ENCODE results near the gene SLC39A8. TPM values are rescaled to one million over a fixed set of nuclear protein-coding genes. Genes with fewer than 3 reads are reported as not detected.

The SLC39A8 gene
- total and polyA plus RNA-seq, 4 donors: 179 to 314 (median 235) TPM

DNA sequence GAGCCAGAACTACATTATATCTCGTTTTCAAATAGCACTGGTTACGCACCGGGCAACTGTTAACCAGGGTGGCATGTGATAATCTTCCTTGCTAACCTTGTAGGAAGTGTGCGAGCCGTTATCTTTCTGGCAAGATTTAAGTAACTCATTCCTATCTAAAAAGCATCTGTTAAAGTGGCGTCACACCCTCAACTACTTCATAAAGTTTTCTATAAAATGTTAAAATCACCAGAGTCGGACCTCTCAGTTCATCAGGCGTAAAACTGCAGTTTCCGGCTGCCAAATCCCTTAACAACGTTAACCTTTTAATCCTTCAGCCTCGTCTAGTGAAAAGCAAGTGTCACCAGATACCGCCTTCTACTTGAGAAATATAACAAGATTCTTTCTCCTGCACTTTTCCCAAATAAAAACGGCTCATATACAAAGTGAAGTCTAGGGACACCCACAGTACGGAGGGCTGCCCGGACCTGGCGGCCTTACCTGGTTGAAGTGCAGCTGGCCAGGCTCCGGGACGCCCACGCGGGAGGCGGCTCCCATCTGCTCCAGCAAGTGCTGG lies 1.2 kb downstream of the SLC39A8 start:
- ATAC-seq (ENCODE audit: insufficient read depth, low FRiP score) (no peak), DNase-seq (peak in 2 of 3 donors; percentile 13 to 24)
- TF ChIP-seq, protein P1, sequence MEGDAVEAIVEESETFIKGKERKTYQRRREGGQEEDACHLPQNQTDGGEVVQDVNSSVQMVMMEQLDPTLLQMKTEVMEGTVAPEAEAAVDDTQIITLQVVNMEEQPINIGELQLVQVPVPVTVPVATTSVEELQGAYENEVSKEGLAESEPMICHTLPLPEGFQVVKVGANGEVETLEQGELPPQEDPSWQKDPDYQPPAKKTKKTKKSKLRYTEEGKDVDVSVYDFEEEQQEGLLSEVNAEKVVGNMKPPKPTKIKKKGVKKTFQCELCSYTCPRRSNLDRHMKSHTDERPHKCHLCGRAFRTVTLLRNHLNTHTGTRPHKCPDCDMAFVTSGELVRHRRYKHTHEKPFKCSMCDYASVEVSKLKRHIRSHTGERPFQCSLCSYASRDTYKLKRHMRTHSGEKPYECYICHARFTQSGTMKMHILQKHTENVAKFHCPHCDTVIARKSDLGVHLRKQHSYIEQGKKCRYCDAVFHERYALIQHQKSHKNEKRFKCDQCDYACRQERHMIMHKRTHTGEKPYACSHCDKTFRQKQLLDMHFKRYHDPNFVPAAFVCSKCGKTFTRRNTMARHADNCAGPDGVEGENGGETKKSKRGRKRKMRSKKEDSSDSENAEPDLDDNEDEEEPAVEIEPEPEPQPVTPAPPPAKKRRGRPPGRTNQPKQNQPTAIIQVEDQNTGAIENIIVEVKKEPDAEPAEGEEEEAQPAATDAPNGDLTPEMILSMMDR (IDR thresholded peaks at IDR 0.05; ENCODE audit: control extremely low read depth, extremely low read depth): no peak
- WGBS, 2 donors: 3 to 4% methylated on average over 21 of the region's 21 CpGs
- H3K36me3 ChIP-seq (ENCODE audit: control insufficient read depth in 4 of 4, insufficient read depth in 4 of 4, low read length in 4 of 4): no peaks in the 10 kb centered on the region
- H3K9me3 ChIP-seq (ENCODE audit: control insufficient read depth in 4 of 4, insufficient read depth in 3 of 4, low read length in 3 of 4): no peaks in the 10 kb centered on the region
- H3K27ac ChIP-seq (ENCODE audit: low read depth in 1 of 2, low read length in 1 of 2): peak overlapping the region in 1 of 2 donors; percentile 94
- peak overlapping the region; percentile 54 for H3K4me3 ChIP-seq
- H3K9ac ChIP-seq (ENCODE audit: insufficient read depth in 1 of 2, low read length in 2 of 2): peak overlapping the region; percentile 58
- peaks cover 0 to 14% (median 3%) of the 10 kb centered on the region in 5 donors for H3K4me1 ChIP-seq (ENCODE audit: control insufficient read depth in 5 of 5, insufficient read depth in 5 of 5, low read length in 5 of 5)
- peaks cover 0 to 28% (median 22%) of the 10 kb centered on the region in 3 donors for H3K27me3 ChIP-seq (ENCODE audit: control insufficient read depth in 3 of 3, insufficient read depth in 3 of 3, low read length in 2 of 3)

DNA sequence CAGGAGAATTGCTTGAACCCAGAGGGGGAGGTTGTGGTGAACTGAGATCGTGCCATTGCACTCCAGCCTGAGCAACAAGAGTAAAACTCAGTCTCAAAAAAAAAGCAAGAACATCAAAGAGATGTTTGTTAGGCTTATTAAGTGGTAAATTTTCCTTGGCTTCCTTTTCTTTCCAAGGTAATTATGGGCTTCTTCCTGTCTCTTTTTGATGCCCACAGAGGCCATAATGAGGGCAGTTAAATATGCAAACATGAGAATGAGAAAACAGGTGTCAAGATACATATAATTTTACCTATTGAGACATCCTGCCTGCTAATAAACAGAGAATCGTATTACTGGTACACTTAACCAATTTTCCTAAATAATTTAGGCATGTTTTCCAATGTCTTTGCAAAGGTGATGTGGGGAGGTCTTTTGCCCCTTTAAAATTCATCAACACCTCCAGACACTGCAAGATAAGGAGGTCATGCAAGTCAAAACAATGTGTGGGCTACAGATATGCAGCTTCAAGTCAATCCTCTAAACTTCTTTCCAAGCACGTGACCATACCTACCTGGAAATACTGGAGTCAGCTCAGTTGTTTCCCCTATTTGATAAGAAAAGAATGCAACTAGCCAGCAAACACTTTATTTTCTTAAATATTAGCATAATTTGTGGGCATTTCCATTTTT lies 2.7 kb downstream of the SLC39A8 start:
- Histone ChIP-seq H3K27me3 (ENCODE audit: control insufficient read depth in 3 of 3, insufficient read depth in 3 of 3, low read length in 2 of 3) (peaks cover 0 to 28% (median 22%) of the 10 kb centered on the region in 3 donors), H3K36me3 (ENCODE audit: control insufficient read depth in 4 of 4, insufficient read depth in 4 of 4, low read length in 4 of 4) (no peaks in the 10 kb centered on the region), H3K27ac (ENCODE audit: low read depth in 1 of 2, low read length in 1 of 2) (no peak overlapping the region), H3K4me1 (ENCODE audit: control insufficient read depth in 5 of 5, insufficient read depth in 5 of 5, low read length in 5 of 5) (peaks cover 0 to 14% (median 3%) of the 10 kb centered on the region in 5 donors), H3K4me3 (peak overlapping the region; percentile 12), H3K9me3 (ENCODE audit: control insufficient read depth in 4 of 4, insufficient read depth in 3 of 4, low read length in 3 of 4) (no peaks in the 10 kb centered on the region), H3K9ac (ENCODE audit: insufficient read depth in 1 of 2, low read length in 2 of 2) (no peak overlapping the region)
- DNase-seq (no peak), ATAC-seq (ENCODE audit: insufficient read depth, low FRiP score) (no peak)
- TF ChIP-seq, protein P1 (IDR thresholded peaks at IDR 0.05; ENCODE audit: control extremely low read depth, extremely low read depth): no peak
- 70 to 78% methylated on average over 3 of the region's 3 CpGs for WGBS, 2 donors

DNA sequence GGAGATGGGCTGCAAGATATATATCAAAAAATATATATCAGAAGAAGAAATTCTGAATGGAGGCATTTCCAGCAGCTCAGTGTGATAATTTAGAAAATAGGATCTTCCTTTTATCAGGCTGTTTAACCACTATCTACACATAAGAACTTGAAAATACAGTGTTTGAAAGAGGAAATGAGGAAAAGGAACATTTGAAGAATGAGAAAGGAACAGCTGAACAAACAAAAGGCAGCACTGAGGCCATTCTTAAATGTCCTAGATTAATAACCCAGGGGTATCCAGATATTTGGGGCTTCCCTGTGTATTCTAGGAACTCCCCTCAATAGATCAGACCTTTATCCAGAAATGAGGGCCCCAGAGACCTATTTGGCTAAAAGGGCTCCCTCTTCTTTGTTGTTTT lies 4.1 kb downstream of the SLC39A8 start:
- H3K4me3 ChIP-seq: no peak overlapping the region
- H3K9me3 ChIP-seq (ENCODE audit: control insufficient read depth in 4 of 4, insufficient read depth in 3 of 4, low read length in 3 of 4): no peaks in the 10 kb centered on the region
- peaks cover 0 to 23% (median 22%) of the 10 kb centered on the region in 3 donors for H3K27me3 ChIP-seq (ENCODE audit: control insufficient read depth in 3 of 3, insufficient read depth in 3 of 3, low read length in 2 of 3)
- TF ChIP-seq, protein P1 (IDR thresholded peaks at IDR 0.05; ENCODE audit: control extremely low read depth, extremely low read depth): no peak
- DNase-seq: no peak
- no peak for ATAC-seq (ENCODE audit: insufficient read depth, low FRiP score)
- no peak overlapping the region for H3K9ac ChIP-seq (ENCODE audit: insufficient read depth in 1 of 2, low read length in 2 of 2)
- peaks cover 0 to 14% (median 3%) of the 10 kb centered on the region in 5 donors for H3K4me1 ChIP-seq (ENCODE audit: control insufficient read depth in 5 of 5, insufficient read depth in 5 of 5, low read length in 5 of 5)
- no peak overlapping the region for H3K27ac ChIP-seq (ENCODE audit: low read depth in 1 of 2, low read length in 1 of 2)
- no peaks in the 10 kb centered on the region for H3K36me3 ChIP-seq (ENCODE audit: control insufficient read depth in 4 of 4, insufficient read depth in 4 of 4, low read length in 4 of 4)
